Right lobe of liver (tissue), 4 donors: ENCODE results near the gene PPP6C.

Experiments used
- CTCF ChIP-seq, 4 donors: fragments of 200-600 bp in 3 of 4; fragments of 450-650 bp in 1 of 4; IDR thresholded peaks; one replicate each; pipeline versions ENCODE4 v1.5.1 to v1.8.0; 2016 to 2022; ENCODE audit warnings: antibody characterized with exemption in 4 of 4, mild to moderate bottlenecking in 2 of 4
- POLR2A ChIP-seq: fragments of 450-650 bp; IDR thresholded peaks from one replicate; pipeline ENCODE4 v1.6.1; 2017; ENCODE audit warnings: antibody characterized with exemption, mild to moderate bottlenecking
- donor health status: DM: no; HTN: no; CAD: no.
- donor health status: DM: no; HTN: no; CAD: no.
- donor health status: DM: no; HTN: yes; CAD: no.

- TF ChIP-seq CTCF (IDR thresholded peaks at IDR 0.05) (no peak), POLR2A (no peak)
These were observed 44.2 kb downstream of the PPP6C start for GRCh38 chr9:125145425-125145824.
